ENCODE results near the gene LMTK2.

Gene LMTK2

GRCh38 chr7:98214811-98215321 lies 108.2 kb downstream of the LMTK2 start:
- TF ChIP-seq GATA2 (IDR thresholded peaks at IDR 0.05; ENCODE audit: low read depth, low read length) (no peak), GATA3 (IDR thresholded peaks at IDR 0.05; ENCODE audit: low read depth, low read length) (no peak)

- TF ChIP-seq GATA3 (IDR thresholded peaks at IDR 0.05; ENCODE audit: low read depth, low read length) (no peak), GATA2 (IDR thresholded peaks at IDR 0.05; ENCODE audit: low read depth, low read length) (no peak)
These were observed 109.2 kb downstream of the LMTK2 start for GRCh38 chr7:98215561-98216495.

GRCh38 chr7:98216941-98217622 lies 110.4 kb downstream of the LMTK2 start:
- TF ChIP-seq GATA2 (IDR thresholded peaks at IDR 0.05; ENCODE audit: low read depth, low read length) (no peak), GATA3 (IDR thresholded peaks at IDR 0.05; ENCODE audit: low read depth, low read length) (no peak)

- TF ChIP-seq GATA3 (IDR thresholded peaks at IDR 0.05; ENCODE audit: low read depth, low read length) = no peak
- TF ChIP-seq GATA2 (IDR thresholded peaks at IDR 0.05; ENCODE audit: low read depth, low read length) = no peak
These were observed 111.2 kb downstream of the LMTK2 start for GRCh38 chr7:98217623-98218582.

- TF ChIP-seq GATA3 (IDR thresholded peaks at IDR 0.05; ENCODE audit: low read depth, low read length) (no peak), GATA2 (IDR thresholded peaks at IDR 0.05; ENCODE audit: low read depth, low read length) (no peak)
These were observed 115.2 kb downstream of the LMTK2 start for GRCh38 chr7:98221611-98222532.

GRCh38 chr7:98222533-98223195 lies 116.0 kb downstream of the LMTK2 start:
- no peak for TF ChIP-seq GATA2 (IDR thresholded peaks at IDR 0.05; ENCODE audit: low read depth, low read length)
- TF ChIP-seq GATA3 (IDR thresholded peaks at IDR 0.05; ENCODE audit: low read depth, low read length) = no peak

- TF ChIP-seq GATA3 (IDR thresholded peaks at IDR 0.05; ENCODE audit: low read depth, low read length) = no peak
- TF ChIP-seq GATA2 (IDR thresholded peaks at IDR 0.05; ENCODE audit: low read depth, low read length) = no peak
These were observed 116.8 kb downstream of the LMTK2 start for GRCh38 chr7:98223351-98223897.

- TF ChIP-seq GATA2 (IDR thresholded peaks at IDR 0.05; ENCODE audit: low read depth, low read length) (no peak), GATA3 (IDR thresholded peaks at IDR 0.05; ENCODE audit: low read depth, low read length) (no peak)
These were observed 117.4 kb downstream of the LMTK2 start for GRCh38 chr7:98223898-98224700.

- TF ChIP-seq GATA2 (IDR thresholded peaks at IDR 0.05; ENCODE audit: low read depth, low read length) = no peak
- TF ChIP-seq GATA3 (IDR thresholded peaks at IDR 0.05; ENCODE audit: low read depth, low read length) = no peak
These were observed 118.1 kb downstream of the LMTK2 start for GRCh38 chr7:98224701-98225181.

- TF ChIP-seq GATA3 (IDR thresholded peaks at IDR 0.05; ENCODE audit: low read depth, low read length) = no peak
- no peak for TF ChIP-seq GATA2 (IDR thresholded peaks at IDR 0.05; ENCODE audit: low read depth, low read length)
These were observed 119.4 kb downstream of the LMTK2 start for GRCh38 chr7:98225913-98226614.

All from SH-SY5Y (cell line).